SK-MEL-5 (cell line): ENCODE data around the gene SLITRK4. TPM values are rescaled to one million over a fixed set of nuclear protein-coding genes. Genes with fewer than 3 reads are reported as not detected.

Experiments used
- DNase-seq: peaks from one replicate; pipeline ENCODE4 v3.0.0-alpha.2; 2016; ENCODE audit warnings: low read depth, low spot score
- in situ Hi-C: cut with HindIII; loops from 2 replicates; pipeline ENCODE4 v1.10.0; 2016; ENCODE audit warnings: low sequenced_read_pairs, high pct_unique_total_duplicates, low pct_unique_long_range_greater_than_20kb
- total RNA-seq: library from RNA; depleted of rRNA; stranded (reverse); fragments of >200 nt; shearing (Covaris generic); gene quantifications from 2 replicates; pipeline ENCODE4 v1.2.3, GENCODE V29; 2014; rRNA removed

SLITRK4 gene
- total RNA-seq, 1 experiment from 2014 or later: 0.34 TPM

GRCh38 chrX:143615851-143616250 lies 20.1 kb downstream of the SLITRK4 start:
- DNase-seq: no peak
- in situ Hi-C loops: no loop called here

GRCh38 chrX:143601809-143602208 lies 34.1 kb downstream of the SLITRK4 start:
- no peak for DNase-seq
- in situ Hi-C loops: no loop called here

GRCh38 chrX:143581240-143581639 lies 54.7 kb downstream of the SLITRK4 start:
- in situ Hi-C loops: no loop called here

GRCh38 chrX:143580266-143580665 lies 55.6 kb downstream of the SLITRK4 start:
- in situ Hi-C loops: no loop called here
- DNase-seq: no peak

More at GRCh38 chrX:143581240-143581639, 54.7 kb downstream of the SLITRK4 start:
- DNase-seq: no peak

Other genes starting within 250 kb of the SLITRK4 start
- gene SPANXN3, start 118.6 kb downstream of the SLITRK4 start, total RNA-seq: not detected in 2 replicates
- gene SPANXN2, start 84.7 kb upstream of the SLITRK4 start, total RNA-seq: not detected in 2 replicates
- not detected in 2 replicates for gene UBE2NL, start 248.0 kb upstream of the SLITRK4 start, total RNA-seq